HEK293T (cell line): ENCODE results near the gene TLCD2.

Experiments
- SP1 ChIP-seq: fragments of 450-650 bp; IDR thresholded peaks from 2 replicates; pipeline ENCODE4 v1.6.1; 2017
- SUZ12 ChIP-seq: fragments of 450-650 bp; IDR thresholded peaks from 2 replicates; pipeline ENCODE4 v1.6.1; 2016; ENCODE audit warnings: mild to moderate bottlenecking

GRCh38 chr17:1676401-1676800 is 33.8 kb downstream of the TLCD2 start:
- TF ChIP-seq SUZ12 (no peak), SP1 (no peak)
